ENCODE data around the gene CLK4.

CLK4 gene

GRCh38 chr5:178661836-178662540 lies 35.1 kb upstream of the CLK4 start:
- H3K4me1 ChIP-seq (ENCODE audit: control insufficient read depth, insufficient read depth, low read length): no peaks in the 10 kb centered on the region
- no peak overlapping the region for H3K4me3 ChIP-seq (ENCODE audit: low read depth, low read length)

GRCh38 chr5:178651046-178651810 lies 24.4 kb upstream of the CLK4 start:
- Histone ChIP-seq H3K9me3 (ENCODE audit: control insufficient read depth, insufficient read depth, low read length) (no peaks in the 10 kb centered on the region), H3K4me3 (ENCODE audit: low read depth, low read length) (no peak overlapping the region), H3K9ac (ENCODE audit: low read depth, low read length) (no peak overlapping the region), H3K27me3 (ENCODE audit: control insufficient read depth, insufficient read depth, low read length) (no peaks in the 10 kb centered on the region), H3K4me1 (ENCODE audit: control insufficient read depth, insufficient read depth, low read length) (no peaks in the 10 kb centered on the region), H3K36me3 (ENCODE audit: control insufficient read depth, insufficient read depth, low read length) (no peaks in the 10 kb centered on the region)

More at GRCh38 chr5:178661836-178662540, 35.1 kb upstream of the CLK4 start:
- Histone ChIP-seq H3K9ac (ENCODE audit: low read depth, low read length) (no peak overlapping the region), H3K27me3 (ENCODE audit: control insufficient read depth, insufficient read depth, low read length) (no peaks in the 10 kb centered on the region), H3K9me3 (ENCODE audit: control insufficient read depth, insufficient read depth, low read length) (no peaks in the 10 kb centered on the region), H3K36me3 (ENCODE audit: control insufficient read depth, insufficient read depth, low read length) (no peaks in the 10 kb centered on the region)

- no peak overlapping the region for H3K9ac ChIP-seq (ENCODE audit: low read depth, low read length)
- H3K9me3 ChIP-seq (ENCODE audit: control insufficient read depth, insufficient read depth, low read length): no peaks in the 10 kb centered on the region
- H3K36me3 ChIP-seq (ENCODE audit: control insufficient read depth, insufficient read depth, low read length): no peaks in the 10 kb centered on the region
- no peaks in the 10 kb centered on the region for H3K27me3 ChIP-seq (ENCODE audit: control insufficient read depth, insufficient read depth, low read length)
- H3K4me1 ChIP-seq (ENCODE audit: control insufficient read depth, insufficient read depth, low read length): no peaks in the 10 kb centered on the region
- no peak overlapping the region for H3K4me3 ChIP-seq (ENCODE audit: low read depth, low read length)
Measured at GRCh38 chr5:178650214-178650613, 23.4 kb upstream of the CLK4 start.

GRCh38 chr5:178649580-178649979 lies 22.7 kb upstream of the CLK4 start:
- Histone ChIP-seq H3K27me3 (ENCODE audit: control insufficient read depth, insufficient read depth, low read length) (no peaks in the 10 kb centered on the region), H3K36me3 (ENCODE audit: control insufficient read depth, insufficient read depth, low read length) (no peaks in the 10 kb centered on the region), H3K9me3 (ENCODE audit: control insufficient read depth, insufficient read depth, low read length) (no peaks in the 10 kb centered on the region), H3K9ac (ENCODE audit: low read depth, low read length) (no peak overlapping the region), H3K4me3 (ENCODE audit: low read depth, low read length) (no peak overlapping the region), H3K4me1 (ENCODE audit: control insufficient read depth, insufficient read depth, low read length) (no peaks in the 10 kb centered on the region)

DNA sequence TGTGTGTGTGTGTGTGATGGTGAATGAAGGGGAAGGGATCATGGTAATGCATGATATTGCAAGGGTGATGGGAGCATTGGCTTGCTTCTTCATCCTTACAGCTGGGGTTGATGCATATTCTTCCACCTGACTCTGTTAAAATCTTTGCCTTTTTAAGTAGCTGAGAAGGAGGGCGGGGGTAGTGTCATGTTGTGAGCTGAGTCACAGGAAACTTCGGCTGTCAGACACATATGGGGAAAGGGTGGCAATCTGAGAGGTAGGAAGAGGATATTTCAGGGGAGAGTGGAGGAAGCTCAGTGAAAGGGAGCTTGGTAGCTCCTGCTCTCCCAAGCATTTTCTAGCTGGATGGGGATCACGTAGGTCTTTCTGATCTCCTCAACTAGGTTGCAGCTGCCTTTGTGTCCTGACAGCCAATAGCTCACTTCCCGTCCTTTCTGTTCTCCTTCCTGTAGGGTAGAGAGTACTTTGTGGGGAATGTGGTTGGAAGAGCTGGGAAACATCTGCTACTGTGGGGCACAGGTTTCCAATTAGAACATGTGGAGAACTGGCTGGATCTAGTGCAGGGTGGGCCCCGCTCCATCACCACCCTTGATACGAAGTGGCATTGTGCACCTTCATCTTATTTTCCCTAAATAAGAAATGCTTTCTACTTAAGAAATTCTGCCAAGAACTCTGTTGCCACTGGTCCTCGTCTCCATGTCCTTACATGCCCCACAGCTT lies 18.1 kb upstream of the CLK4 start:
- Histone ChIP-seq H3K9me3 (ENCODE audit: control insufficient read depth, insufficient read depth, low read length) (no peaks in the 10 kb centered on the region), H3K9ac (ENCODE audit: low read depth, low read length) (no peak overlapping the region), H3K4me3 (ENCODE audit: low read depth, low read length) (no peak overlapping the region), H3K27me3 (ENCODE audit: control insufficient read depth, insufficient read depth, low read length) (no peaks in the 10 kb centered on the region), H3K4me1 (ENCODE audit: control insufficient read depth, insufficient read depth, low read length) (no peaks in the 10 kb centered on the region), H3K36me3 (ENCODE audit: control insufficient read depth, insufficient read depth, low read length) (no peaks in the 10 kb centered on the region)

- no peak overlapping the region for H3K9ac ChIP-seq (ENCODE audit: low read depth, low read length)
Measured at GRCh38 chr5:178642351-178642909, 15.6 kb upstream of the CLK4 start.

DNA sequence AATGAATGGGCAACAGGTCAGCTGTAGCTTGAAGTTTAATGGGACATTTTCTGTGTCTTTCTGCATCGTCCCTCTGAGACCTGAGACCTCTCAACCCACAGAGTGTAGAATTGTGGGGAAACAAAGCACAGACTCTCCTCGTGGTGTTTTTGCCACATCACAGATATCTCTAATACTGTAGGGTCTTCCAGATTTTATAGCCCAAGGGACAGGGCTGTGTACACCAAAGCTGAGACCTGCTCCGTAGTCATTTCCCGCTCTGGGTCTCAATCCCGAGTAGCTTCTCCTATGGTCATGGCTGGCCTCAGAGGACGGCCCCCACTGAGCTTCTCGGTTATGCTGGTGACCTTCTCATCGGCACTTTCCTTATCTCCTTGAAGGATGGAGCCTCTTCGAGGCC lies 14.9 kb upstream of the CLK4 start:
- no peaks in the 10 kb centered on the region for H3K4me1 ChIP-seq (ENCODE audit: control insufficient read depth, insufficient read depth, low read length)
- no peaks in the 10 kb centered on the region for H3K9me3 ChIP-seq (ENCODE audit: control insufficient read depth, insufficient read depth, low read length)
- no peaks in the 10 kb centered on the region for H3K36me3 ChIP-seq (ENCODE audit: control insufficient read depth, insufficient read depth, low read length)
- no peaks in the 10 kb centered on the region for H3K27me3 ChIP-seq (ENCODE audit: control insufficient read depth, insufficient read depth, low read length)
- no peak overlapping the region for H3K4me3 ChIP-seq (ENCODE audit: low read depth, low read length)
- H3K9ac ChIP-seq (ENCODE audit: low read depth, low read length): no peak overlapping the region

More at GRCh38 chr5:178642351-178642909, 15.6 kb upstream of the CLK4 start:
- H3K4me3 ChIP-seq (ENCODE audit: low read depth, low read length): no peak overlapping the region
- no peaks in the 10 kb centered on the region for H3K9me3 ChIP-seq (ENCODE audit: control insufficient read depth, insufficient read depth, low read length)
- no peaks in the 10 kb centered on the region for H3K4me1 ChIP-seq (ENCODE audit: control insufficient read depth, insufficient read depth, low read length)
- no peaks in the 10 kb centered on the region for H3K27me3 ChIP-seq (ENCODE audit: control insufficient read depth, insufficient read depth, low read length)
- no peaks in the 10 kb centered on the region for H3K36me3 ChIP-seq (ENCODE audit: control insufficient read depth, insufficient read depth, low read length)

GRCh38 chr5:178640331-178641045 lies 13.6 kb upstream of the CLK4 start:
- Histone ChIP-seq H3K36me3 (ENCODE audit: control insufficient read depth, insufficient read depth, low read length) (no peaks in the 10 kb centered on the region), H3K9ac (ENCODE audit: low read depth, low read length) (no peak overlapping the region), H3K4me1 (ENCODE audit: control insufficient read depth, insufficient read depth, low read length) (no peaks in the 10 kb centered on the region), H3K9me3 (ENCODE audit: control insufficient read depth, insufficient read depth, low read length) (no peaks in the 10 kb centered on the region), H3K27me3 (ENCODE audit: control insufficient read depth, insufficient read depth, low read length) (no peaks in the 10 kb centered on the region), H3K4me3 (ENCODE audit: low read depth, low read length) (no peak overlapping the region)

DNA sequence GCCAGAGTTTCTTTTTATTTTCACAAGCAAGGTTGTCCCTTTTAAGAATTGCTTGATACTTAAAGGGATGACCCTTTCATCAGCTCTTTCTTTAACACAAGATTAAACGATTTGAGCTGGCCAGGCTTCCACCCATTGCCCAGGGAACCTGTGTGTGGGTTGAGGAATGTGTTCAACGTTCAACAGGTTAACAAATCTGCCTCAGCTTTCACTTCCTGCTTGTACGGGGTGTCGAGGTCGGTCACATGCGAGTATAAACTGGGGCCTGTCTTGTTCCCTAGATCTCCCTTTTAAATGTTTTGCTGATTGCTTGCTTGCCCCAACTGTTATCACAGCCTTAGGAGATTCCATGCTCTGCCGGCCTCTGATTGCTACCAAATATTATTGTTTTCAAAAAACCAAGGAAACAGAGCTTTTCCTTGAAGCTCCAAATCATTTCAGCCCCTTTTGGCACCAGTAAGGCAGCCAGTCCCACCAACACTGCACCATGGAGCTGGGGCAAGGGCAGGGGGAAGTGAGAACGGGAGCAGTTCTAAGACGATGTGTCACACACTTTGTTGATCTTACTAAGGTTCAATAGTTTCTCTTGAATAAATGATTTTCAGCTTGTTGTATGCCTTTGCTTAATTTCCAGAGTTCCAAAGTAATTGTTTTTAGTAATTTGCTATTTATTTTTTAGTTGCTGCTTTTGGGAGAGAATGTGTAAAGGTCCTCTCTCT lies 10.7 kb upstream of the CLK4 start:
- H3K4me3 ChIP-seq (ENCODE audit: low read depth, low read length): no peak overlapping the region
- H3K36me3 ChIP-seq (ENCODE audit: control insufficient read depth, insufficient read depth, low read length): no peaks in the 10 kb centered on the region
- H3K9me3 ChIP-seq (ENCODE audit: control insufficient read depth, insufficient read depth, low read length): no peaks in the 10 kb centered on the region
- no peaks in the 10 kb centered on the region for H3K27me3 ChIP-seq (ENCODE audit: control insufficient read depth, insufficient read depth, low read length)
- no peak overlapping the region for H3K9ac ChIP-seq (ENCODE audit: low read depth, low read length)
- no peaks in the 10 kb centered on the region for H3K4me1 ChIP-seq (ENCODE audit: control insufficient read depth, insufficient read depth, low read length)

DNA sequence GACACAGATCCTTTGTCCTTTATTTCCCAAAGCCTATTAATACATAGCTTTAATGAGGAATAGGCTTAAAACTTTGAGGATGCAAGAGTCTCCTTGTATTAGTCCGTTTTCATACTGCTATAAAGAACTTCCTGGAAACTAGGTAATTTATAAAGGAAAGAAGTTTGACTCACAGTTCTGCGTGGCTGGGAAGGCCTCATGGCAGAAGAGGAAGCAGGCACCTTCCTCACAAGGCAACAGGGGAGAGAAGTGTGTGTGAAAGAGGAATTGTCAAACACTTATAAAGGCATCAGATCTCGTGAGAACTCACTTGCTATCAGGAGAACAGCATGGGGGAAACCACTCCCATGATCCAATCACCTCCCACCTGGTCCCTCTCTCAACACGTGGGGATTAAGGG lies 5.4 kb upstream of the CLK4 start:
- H3K9me3 ChIP-seq (ENCODE audit: control insufficient read depth, insufficient read depth, low read length): no peaks in the 10 kb centered on the region
- no peak overlapping the region for H3K4me3 ChIP-seq (ENCODE audit: low read depth, low read length)
- H3K27me3 ChIP-seq (ENCODE audit: control insufficient read depth, insufficient read depth, low read length): peaks cover 24% of the 10 kb centered on the region
- H3K36me3 ChIP-seq (ENCODE audit: control insufficient read depth, insufficient read depth, low read length): no peaks in the 10 kb centered on the region
- H3K4me1 ChIP-seq (ENCODE audit: control insufficient read depth, insufficient read depth, low read length): no peaks in the 10 kb centered on the region
- H3K9ac ChIP-seq (ENCODE audit: low read depth, low read length): no peak overlapping the region

- no peaks in the 10 kb centered on the region for H3K36me3 ChIP-seq (ENCODE audit: control insufficient read depth, insufficient read depth, low read length)
- no peaks in the 10 kb centered on the region for H3K4me1 ChIP-seq (ENCODE audit: control insufficient read depth, insufficient read depth, low read length)
- no peak overlapping the region for H3K9ac ChIP-seq (ENCODE audit: low read depth, low read length)
- H3K4me3 ChIP-seq (ENCODE audit: low read depth, low read length): no peak overlapping the region
- H3K27me3 ChIP-seq (ENCODE audit: control insufficient read depth, insufficient read depth, low read length): peaks cover 24% of the 10 kb centered on the region
- H3K9me3 ChIP-seq (ENCODE audit: control insufficient read depth, insufficient read depth, low read length): no peaks in the 10 kb centered on the region
Measured at GRCh38 chr5:178630951-178631350, 4.1 kb upstream of the CLK4 start.
